T-helper 9 cell (primary cell): ENCODE measurements around the gene MBLAC1.
"Not testable (repeated sequence)": the region's sequence is repeated elsewhere in the genome, so short reads cannot be mapped to it uniquely, and the experiment has no call there.

Experiments used
- DNase-seq: peaks from one replicate; pipeline ENCODE4 v3.0.0-alpha.2; 2020

MBLAC1 gene

GRCh38 chr7:100124301-100125230 is 2.2 kb upstream of the MBLAC1 start:
- DNase-seq: no peak

DNA sequence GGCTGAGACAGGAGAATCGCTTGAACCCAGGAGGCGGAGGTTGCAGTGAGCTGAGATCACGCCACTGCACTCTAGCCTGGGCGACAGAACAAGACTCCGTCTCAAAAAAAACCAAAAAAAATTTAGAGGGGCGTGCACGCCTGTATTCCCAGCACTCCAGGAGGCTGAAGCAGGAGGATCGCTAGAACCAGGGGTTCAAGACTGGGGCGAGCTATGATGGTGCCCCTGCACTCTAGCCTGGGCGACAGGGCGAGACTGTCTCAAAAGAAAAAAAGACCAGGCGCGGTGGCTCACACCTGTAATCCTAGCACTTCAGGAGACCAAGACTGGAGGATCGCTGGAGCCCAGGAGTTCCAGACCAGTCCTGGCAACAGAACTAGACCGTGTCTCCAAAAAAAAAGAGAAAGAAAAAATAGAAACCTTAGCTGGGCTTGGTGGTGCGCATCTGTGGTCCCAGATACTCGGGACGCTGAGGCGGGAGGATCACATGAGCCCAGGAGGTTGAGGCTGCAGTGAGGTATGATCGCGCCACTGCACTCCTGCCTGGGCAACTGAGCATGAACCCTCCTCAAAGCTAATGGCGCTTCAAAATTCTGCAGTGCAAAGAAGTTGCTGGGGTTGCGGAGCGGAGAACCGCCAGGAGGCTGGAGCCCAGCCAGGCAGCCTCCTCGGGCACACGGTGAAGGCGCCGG is 382 bp upstream of the MBLAC1 start:
- DNase-seq: no peak

DNA sequence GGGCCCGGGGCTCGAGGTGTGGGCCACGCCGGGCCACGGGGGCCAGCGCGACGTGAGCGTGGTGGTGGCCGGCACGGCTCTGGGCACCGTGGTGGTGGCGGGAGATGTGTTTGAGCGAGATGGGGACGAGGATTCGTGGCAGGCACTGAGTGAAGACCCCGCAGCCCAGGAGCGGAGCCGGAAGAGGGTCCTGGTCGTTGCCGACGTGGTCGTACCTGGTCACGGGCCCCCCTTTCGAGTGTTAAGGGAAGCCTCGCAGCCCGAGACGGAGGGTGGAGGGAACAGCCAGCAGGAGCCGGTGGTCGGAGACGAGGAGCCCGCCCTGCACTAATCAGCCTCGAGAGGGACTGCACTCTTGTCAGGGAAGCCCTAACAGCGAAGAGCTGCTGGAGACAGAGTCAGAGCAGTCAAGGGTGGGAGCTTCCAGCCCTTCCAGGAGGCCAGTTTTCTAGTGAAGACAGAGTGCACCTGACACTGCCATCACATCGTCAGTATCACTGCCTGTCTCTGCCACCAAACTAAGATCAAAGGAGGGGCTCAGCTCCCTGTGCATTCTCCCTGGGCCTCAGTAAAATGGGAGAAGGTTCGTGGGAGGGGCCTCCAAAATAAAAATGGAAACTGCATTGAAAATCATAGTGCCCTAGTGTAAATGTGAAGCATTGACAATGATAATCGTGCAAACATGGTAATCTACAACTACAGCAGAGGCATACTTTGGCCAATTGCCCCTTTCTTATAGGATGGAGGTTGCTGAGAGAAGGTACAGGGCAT is 1.3 kb downstream of the MBLAC1 start:
- DNase-seq: no peak

GRCh38 chr7:100128637-100128963 is 1.8 kb downstream of the MBLAC1 start:
- DNase-seq: no peak

- not testable (repeated sequence) for DNase-seq
Observed at GRCh38 chr7:100130220-100130607, 3.4 kb downstream of the MBLAC1 start.

- peak; percentile 89 for DNase-seq
Observed at GRCh38 chr7:100130608-100131453, 4.1 kb downstream of the MBLAC1 start.

DNA sequence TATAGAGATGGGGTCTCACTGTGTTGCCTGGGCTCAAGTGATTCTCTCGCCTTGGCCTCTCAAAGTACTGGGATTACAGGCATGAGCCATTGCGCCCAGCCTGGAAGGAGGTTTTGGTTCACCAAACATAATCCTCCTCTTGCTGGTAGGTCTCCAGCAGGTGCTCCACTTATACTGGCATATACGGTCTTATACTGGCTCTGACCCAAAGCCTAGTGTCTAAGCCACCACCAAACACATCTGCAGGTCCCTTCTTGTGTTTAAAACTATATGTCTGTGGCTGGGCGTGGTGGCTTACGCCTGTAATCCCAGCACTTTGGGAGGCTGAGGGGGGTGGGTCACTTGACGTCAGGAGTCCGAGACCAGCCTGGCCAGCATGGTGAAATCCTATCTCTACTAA is 5.4 kb downstream of the MBLAC1 start:
- no peak for DNase-seq

- DNase-seq: peak; percentile 53
Observed at GRCh38 chr7:100132697-100133151, 6.0 kb downstream of the MBLAC1 start.

- DNase-seq: no peak
Observed at GRCh38 chr7:100137851-100138760, 11.3 kb downstream of the MBLAC1 start.

GRCh38 chr7:100141555-100141949 is 14.8 kb downstream of the MBLAC1 start:
- no peak for DNase-seq

GRCh38 chr7:100142461-100142860 is 15.7 kb downstream of the MBLAC1 start:
- DNase-seq: no peak

GRCh38 chr7:100146350-100146749 is 19.6 kb downstream of the MBLAC1 start:
- not testable (repeated sequence) for DNase-seq

GRCh38 chr7:100147278-100147677 is 20.5 kb downstream of the MBLAC1 start:
- no peak for DNase-seq

GRCh38 chr7:100148225-100148558 is 21.4 kb downstream of the MBLAC1 start:
- no peak for DNase-seq

DNA sequence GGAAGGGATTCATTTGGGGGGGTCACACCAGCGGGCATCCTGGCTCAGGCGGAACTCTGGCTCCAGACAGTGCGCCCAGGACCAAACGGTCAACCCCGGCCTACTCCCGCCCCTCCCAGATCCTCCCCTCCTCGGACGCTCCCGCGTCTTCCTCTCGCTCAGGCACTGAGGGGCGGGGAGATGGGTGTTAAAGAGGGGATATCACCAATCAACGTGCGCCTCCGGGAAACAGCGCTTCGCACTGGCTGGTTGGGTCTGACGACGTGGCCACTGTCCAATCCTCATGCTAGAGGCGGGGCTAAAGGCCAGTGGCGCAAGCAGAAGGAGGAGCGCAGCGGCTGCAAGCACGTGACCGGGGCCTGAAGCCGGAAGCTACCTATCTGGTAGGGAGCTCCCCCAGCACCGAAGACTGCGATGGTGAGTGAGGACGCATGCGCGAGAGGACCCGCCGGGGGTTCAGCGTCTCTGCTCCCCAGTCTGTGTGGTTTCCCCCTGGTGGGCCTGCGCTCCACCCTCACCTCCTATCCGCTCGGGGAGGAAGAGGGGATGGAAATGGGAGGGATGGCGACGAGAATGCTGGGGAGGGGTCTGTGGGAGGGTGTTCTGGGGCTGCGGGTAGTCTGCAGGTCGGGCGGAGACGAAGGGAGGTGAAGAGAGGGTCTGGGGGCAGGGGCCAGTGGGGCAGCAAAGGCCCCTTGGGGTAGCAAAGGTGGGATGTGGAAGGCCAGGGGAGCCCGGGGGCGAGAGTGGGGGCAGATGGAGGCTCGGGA is 22.0 kb downstream of the MBLAC1 start, which contains the start of gene LAMTOR4:
Gene LAMTOR4 (plus strand): TSS at position 360 of the 770 bp plus-strand sequence. CDS start 55 bp downstream, at position 415.
- peak; percentile 94 for DNase-seq

DNA sequence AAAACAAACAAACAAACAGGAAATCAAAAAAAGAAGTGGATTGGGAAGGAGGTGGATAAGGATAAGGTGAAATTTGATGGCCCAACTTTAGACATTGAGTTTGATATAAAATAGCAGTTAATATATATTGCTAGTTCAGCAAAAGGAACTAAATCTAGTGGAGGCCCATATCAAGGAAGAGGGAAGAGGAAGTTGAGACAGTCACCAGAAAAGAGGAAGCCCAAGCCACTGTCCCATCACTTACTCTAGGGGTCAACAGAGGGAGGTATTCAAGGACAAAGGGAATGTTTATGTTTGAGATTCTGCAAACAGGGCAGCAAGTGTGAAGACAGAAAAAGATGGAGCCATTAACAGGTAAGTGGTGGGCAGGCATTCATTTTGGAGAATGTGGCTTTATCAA is 25.6 kb downstream of the MBLAC1 start:
- no peak for DNase-seq

DNA sequence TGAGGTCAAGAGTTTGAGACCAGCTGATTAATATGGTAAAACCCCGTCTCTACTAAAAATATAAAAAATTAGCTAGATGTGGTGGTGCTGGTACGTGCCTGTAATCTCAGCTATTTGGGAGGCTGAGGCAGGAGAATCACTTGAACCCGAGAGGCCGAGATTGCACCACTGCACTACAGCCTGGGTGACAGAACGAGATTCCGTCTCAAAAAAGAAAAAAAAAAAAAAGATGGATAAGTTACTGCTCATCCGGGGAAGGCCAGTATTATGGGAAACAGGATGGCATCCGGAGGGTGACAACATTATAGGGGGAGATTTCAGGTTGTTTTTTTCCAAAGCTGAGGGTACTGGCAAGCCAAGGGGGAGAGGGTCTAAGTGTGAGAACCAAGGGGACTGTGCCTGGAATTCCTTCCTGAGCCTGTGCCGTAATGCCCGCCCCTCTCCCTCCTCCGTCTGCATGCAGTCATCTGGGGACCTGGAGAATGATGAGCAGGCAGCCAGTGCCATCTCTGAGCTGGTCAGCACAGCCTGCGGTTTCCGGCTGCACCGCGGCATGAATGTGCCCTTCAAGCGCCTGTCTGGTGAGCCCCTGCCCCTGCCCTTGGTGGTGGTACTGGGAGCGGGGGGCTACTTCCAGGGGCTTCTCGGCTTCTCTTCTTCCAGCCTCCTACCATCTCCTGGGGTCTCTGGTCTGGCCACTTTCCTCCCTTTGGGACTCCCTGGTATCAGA is 26.3 kb downstream of the MBLAC1 start:
- no peak for DNase-seq

DNA sequence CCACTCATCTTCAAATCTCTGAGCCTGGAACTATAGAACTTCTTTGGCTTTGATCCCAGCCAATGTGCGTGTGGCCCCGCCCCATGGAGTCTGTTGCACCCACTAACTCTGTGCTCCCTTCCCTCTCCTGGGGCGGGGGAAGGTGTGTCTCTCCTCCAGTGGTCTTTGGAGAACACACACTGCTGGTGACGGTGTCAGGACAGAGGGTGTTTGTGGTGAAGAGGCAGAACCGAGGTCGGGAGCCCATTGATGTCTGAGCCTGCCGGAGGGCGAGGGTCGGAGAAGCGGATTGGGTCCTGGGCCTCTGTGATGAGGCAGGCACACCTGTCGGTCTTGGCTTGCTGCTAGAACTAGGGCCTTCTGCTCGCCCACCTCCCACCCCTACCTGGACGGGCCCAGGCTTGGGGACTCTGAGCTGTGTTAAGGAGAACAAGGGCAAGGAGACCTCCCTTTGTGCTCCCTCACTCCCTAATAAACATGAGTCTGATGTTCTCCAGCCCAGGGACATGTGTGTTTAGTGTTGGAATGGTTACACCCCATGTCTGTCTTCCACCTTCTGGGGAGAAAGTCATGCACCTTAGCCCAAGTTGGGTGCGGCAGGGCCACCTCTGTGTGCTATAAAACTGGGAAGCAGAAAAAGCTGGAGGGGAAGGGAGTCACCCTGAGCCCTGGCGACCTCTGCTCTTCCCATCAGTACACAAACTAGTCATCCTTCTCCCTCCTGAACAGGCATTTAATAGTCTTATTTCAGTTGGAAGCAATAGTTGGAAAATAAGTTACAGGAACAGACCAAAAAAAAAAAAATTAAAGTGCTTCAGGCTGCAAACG is 27.2 kb downstream of the MBLAC1 start:
- DNase-seq: no peak
